ENCODE results near the gene FAM200B.

FAM200B gene

DNA sequence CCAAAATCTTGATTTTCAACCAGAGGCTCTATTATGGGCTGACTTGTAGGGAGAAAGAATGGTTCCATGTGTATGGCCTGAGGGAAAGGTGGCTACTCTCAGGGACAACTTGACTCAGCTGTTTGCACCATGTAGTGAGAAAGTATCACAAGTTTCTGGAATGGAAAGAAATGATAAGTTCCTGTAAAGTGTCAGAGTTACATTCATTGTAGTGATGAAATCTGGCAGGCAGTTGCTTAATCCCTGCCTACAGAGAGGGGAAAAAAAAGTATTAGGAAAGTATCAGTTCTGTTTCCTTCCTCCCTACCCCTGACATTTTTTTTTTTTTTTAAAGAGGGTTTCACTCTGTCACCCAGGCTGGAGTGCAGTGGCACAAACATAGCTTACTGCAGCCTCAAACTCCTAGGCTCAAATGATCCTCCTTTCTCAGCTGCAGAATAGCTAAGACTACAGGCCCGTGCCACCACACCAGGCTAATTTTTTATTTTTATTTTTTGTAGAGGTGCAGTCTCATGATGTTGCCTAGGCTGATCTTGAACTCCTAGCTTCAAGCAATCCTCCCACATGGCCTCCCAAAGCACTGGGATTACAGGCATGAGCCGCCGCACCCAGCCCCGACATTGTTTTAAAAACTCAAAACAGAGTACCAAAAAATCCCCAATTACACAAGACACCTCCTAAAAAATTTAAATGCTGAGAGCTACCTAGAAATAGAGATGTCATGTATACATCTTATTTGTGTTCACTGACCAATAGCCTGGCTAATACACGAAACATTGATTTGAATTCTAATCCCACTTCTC is 21.7 kb upstream of the FAM200B start:
- peaks cover 5% of the 10 kb centered on the region for H3K4me1 ChIP-seq
- H3K27me3 ChIP-seq, result no peaks in the 10 kb centered on the region
- no peaks in the 10 kb centered on the region for H3K36me3 ChIP-seq
- H3K4me3 ChIP-seq (ENCODE audit: low read depth, low read length), result no peak overlapping the region
- H3K9me3 ChIP-seq, result no peaks in the 10 kb centered on the region
- TF ChIP-seq, protein P1, sequence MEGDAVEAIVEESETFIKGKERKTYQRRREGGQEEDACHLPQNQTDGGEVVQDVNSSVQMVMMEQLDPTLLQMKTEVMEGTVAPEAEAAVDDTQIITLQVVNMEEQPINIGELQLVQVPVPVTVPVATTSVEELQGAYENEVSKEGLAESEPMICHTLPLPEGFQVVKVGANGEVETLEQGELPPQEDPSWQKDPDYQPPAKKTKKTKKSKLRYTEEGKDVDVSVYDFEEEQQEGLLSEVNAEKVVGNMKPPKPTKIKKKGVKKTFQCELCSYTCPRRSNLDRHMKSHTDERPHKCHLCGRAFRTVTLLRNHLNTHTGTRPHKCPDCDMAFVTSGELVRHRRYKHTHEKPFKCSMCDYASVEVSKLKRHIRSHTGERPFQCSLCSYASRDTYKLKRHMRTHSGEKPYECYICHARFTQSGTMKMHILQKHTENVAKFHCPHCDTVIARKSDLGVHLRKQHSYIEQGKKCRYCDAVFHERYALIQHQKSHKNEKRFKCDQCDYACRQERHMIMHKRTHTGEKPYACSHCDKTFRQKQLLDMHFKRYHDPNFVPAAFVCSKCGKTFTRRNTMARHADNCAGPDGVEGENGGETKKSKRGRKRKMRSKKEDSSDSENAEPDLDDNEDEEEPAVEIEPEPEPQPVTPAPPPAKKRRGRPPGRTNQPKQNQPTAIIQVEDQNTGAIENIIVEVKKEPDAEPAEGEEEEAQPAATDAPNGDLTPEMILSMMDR (IDR thresholded peaks at IDR 0.05; ENCODE audit: low read depth, low read length), result no peak
- no peak for DNase-seq

DNA sequence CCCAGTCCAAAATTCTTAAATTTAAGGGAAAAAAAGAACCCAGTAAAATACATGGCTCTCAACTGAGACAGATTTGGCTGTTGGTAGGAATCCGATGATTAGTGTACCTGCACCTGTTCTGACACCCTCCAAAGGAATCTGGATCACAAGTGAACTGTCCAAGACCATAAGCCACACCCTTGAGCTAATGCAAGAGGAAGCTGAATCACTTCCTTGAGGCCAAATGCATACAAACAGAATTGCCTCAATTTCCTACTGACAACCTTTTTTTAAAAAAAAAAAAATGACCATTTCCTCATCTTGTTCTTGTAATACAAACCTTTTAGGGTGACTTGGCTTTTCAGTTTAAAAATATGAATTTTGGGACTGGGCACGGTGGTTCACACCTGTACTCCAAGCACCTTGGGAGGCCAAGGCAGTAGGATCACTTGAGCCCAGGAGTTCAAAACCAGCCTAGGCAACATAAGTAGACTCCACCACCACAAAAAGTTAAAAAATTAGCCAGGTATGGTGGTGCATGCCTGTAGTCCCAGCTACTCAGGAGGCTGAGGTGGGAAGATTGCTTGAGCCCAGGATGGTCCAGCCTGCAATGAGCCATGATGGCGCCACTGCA is 15.8 kb upstream of the FAM200B start:
- TF ChIP-seq, protein P1 (IDR thresholded peaks at IDR 0.05; ENCODE audit: low read depth, low read length), result no peak
- Histone ChIP-seq H3K36me3 (peaks cover 6% of the 10 kb centered on the region; the same call in 1 of the 2 replicates), H3K27me3 (no peaks in the 10 kb centered on the region), H3K9me3 (no peaks in the 10 kb centered on the region), H3K4me1 (no peaks in the 10 kb centered on the region), H3K4me3 (ENCODE audit: low read depth, low read length) (no peak overlapping the region)
- DNase-seq, result no peak

DNA sequence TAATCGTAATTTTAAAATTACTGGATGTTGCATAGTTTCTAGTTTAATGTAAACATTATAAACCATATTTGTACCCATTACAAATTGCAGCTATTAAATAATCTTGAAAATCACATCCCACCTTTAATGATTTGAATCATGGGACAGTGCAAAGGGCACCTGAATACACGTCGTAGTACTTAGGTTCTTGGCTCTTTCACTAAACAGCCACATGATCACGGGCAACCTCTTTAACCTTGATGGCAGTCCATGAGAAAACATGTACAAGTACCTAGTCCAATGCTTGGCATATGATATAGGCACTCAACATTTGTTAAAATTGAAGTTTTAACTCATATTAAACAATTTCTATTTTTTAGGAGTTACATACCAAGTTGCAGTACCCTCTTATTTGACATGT is 14.6 kb upstream of the FAM200B start:
- H3K4me1 ChIP-seq, result no peaks in the 10 kb centered on the region
- no peaks in the 10 kb centered on the region for H3K9me3 ChIP-seq
- no peak for DNase-seq
- no peaks in the 10 kb centered on the region for H3K27me3 ChIP-seq
- peaks cover 6% of the 10 kb centered on the region; the same call in 1 of the 2 replicates for H3K36me3 ChIP-seq
- no peak overlapping the region for H3K4me3 ChIP-seq (ENCODE audit: low read depth, low read length)
- TF ChIP-seq, protein P1 (IDR thresholded peaks at IDR 0.05; ENCODE audit: low read depth, low read length), result no peak

DNA sequence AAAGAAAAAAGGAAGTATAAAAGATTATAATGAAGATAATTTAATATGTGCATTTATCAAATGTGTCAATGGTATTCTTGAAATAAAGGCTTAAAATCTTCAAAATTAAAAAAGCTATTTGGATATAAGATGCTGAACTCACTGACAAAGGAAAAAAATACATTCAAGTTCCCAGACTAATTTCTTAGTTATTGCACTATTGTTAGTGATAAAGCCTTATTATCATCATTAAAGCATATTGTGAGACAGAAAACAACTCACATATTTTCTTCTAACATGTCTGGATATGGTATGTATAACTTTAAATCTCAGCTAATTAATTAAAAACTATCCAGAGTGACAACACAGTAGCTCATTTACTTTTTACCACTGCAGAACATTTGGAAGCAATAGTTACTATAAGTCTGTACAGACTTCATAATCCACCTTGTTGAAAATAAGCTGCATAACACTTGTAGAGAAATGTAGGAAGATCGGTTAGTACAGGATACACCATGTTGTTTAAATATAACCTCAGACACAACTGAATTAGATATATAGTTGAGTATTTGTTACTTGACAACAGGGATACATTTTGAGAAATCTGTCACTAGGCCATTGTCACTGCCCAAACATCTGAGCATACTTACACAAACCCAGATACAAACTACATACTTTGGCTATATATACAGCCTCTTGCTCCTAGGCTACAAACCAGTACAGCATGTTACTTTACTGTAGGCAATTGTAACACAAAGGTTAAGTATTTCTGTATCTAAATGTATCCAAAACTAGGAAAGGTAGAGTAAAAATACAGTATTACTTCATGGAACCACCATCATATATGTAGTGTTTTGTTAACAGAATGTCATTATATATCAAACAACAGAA is 12.8 kb upstream of the FAM200B start:
- Histone ChIP-seq H3K9me3 (no peaks in the 10 kb centered on the region), H3K4me3 (ENCODE audit: low read depth, low read length) (no peak overlapping the region), H3K4me1 (no peaks in the 10 kb centered on the region), H3K27me3 (no peaks in the 10 kb centered on the region), H3K36me3 (peaks cover 6% of the 10 kb centered on the region; the same call in 1 of the 2 replicates)
- DNase-seq, result no peak
- TF ChIP-seq, protein P1 (IDR thresholded peaks at IDR 0.05; ENCODE audit: low read depth, low read length), result no peak

DNA sequence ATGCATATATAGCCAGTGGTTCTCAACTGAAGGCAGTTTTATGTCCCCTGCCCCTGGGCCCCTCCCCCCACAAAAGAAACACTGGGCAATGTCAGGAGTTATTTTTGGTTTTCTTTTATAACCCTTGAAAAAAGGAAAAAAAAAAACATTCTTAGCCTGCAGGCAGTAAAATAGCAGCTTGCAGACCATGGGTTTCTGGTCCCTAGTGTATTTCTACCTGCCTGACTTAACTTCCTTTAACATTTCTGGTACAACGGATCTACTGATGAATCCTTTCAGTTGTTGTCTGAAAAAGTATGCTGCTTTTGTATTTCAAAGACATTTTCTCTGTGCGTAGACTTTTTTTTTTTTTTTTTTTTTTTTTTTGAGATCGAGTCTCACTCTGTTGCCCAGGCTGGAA is 11.1 kb upstream of the FAM200B start:
- H3K27me3 ChIP-seq, result no peaks in the 10 kb centered on the region
- H3K9me3 ChIP-seq, result no peaks in the 10 kb centered on the region
- no peak for DNase-seq
- H3K4me3 ChIP-seq (ENCODE audit: low read depth, low read length), result no peak overlapping the region
- TF ChIP-seq, protein P1 (IDR thresholded peaks at IDR 0.05; ENCODE audit: low read depth, low read length), result no peak
- H3K4me1 ChIP-seq, result no peaks in the 10 kb centered on the region
- H3K36me3 ChIP-seq, result peaks cover 6% of the 10 kb centered on the region; the same call in 1 of the 2 replicates

Data from BE2C (cell line).